PFSK-1 (cell line): ENCODE measurements around the gene CHRND.

Source experiments
- POLR2AphosphoS5 ChIP-seq: IDR thresholded peaks from 2 replicates; pipeline ENCODE4 v1.6.1; 2012; ENCODE audit warnings: low read depth, mild to moderate bottlenecking, control low read depth, low read length, moderate library complexity
- SIN3A ChIP-seq: IDR thresholded peaks from 2 replicates; pipeline ENCODE4 v1.6.1; 2012; ENCODE audit warnings: mild to moderate bottlenecking, low read length, moderate library complexity, borderline replicate concordance; ENCODE audit not compliant: insufficient read depth
- TAF1 ChIP-seq: IDR thresholded peaks from 2 replicates; pipeline ENCODE4 v1.6.1; 2012; ENCODE audit warnings: low read length, control low read depth, borderline replicate concordance; ENCODE audit not compliant: insufficient read depth

DNA sequence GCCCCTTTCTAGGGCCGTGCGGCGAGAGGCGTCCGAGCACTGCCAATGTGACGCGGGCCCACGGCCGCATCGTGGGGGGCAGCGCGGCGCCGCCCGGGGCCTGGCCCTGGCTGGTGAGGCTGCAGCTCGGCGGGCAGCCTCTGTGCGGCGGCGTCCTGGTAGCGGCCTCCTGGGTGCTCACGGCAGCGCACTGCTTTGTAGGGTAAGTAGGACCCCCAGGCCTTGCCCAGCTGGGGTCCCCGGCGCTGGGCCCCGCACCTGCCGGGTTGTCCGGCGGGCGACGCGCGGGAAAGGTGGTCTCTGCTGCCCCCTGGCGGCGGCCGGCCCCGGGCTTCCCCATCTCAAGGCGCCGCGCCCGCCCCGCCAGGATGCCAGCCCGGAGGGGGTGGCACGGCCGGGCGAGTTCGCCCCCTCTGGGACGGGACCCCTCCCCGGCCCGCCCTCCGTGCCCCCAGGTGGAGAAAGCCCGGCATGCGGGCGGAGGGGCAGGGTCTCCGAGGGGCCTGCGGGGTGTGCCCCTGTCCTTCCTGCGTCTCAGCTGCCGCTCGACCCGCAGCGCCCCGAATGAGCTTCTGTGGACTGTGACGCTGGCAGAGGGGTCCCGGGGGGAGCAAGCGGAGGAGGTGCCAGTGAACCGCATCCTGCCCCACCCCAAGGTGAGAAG lies 3.9 kb upstream of the CHRND start:
- TF ChIP-seq SIN3A: no peak
- no peak for TF ChIP-seq POLR2AphosphoS5
- no peak for TF ChIP-seq TAF1
